Measurements from ENCODE around the gene ACD. TPM values are rescaled to one million over a fixed set of nuclear protein-coding genes. Genes with fewer than 3 reads are reported as not detected.

Gene ACD
- total and polyA plus RNA-seq, 9 of the 15 experiments (the other 6 are each of a cell fraction or from before 2014, with no cell fraction given), result 4.2 to 47.4 (median 19.2) TPM

DNA sequence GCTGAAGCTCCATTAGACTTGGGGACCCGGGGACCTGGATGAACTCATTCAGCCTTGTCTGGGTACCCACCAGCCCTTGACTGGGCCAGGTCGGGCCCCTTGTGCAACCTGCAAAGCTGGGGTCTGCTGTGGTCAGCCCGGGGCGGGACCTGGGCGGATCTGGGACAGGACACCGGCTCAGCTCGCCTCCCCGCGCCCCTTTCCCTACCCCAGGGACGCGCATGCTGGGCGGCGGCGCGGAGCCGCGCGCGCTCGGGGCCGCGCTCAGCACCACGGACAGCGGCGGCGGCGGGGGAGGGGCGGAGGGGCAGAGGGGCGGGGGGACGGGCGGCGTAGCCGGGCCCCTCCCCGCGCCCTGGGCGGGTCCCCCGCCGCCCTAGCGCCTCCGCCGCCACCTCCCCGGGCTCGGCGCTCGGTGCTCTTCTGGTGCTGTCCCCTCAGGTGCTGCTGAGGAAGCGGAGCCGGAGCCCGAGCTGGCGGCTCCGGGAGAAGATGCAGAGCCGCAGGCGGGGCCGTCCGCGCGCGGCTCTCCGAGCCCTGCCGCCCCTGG lies 7.4 kb downstream of the ACD start (continued):
- TF ChIP-seq, protein P1, sequence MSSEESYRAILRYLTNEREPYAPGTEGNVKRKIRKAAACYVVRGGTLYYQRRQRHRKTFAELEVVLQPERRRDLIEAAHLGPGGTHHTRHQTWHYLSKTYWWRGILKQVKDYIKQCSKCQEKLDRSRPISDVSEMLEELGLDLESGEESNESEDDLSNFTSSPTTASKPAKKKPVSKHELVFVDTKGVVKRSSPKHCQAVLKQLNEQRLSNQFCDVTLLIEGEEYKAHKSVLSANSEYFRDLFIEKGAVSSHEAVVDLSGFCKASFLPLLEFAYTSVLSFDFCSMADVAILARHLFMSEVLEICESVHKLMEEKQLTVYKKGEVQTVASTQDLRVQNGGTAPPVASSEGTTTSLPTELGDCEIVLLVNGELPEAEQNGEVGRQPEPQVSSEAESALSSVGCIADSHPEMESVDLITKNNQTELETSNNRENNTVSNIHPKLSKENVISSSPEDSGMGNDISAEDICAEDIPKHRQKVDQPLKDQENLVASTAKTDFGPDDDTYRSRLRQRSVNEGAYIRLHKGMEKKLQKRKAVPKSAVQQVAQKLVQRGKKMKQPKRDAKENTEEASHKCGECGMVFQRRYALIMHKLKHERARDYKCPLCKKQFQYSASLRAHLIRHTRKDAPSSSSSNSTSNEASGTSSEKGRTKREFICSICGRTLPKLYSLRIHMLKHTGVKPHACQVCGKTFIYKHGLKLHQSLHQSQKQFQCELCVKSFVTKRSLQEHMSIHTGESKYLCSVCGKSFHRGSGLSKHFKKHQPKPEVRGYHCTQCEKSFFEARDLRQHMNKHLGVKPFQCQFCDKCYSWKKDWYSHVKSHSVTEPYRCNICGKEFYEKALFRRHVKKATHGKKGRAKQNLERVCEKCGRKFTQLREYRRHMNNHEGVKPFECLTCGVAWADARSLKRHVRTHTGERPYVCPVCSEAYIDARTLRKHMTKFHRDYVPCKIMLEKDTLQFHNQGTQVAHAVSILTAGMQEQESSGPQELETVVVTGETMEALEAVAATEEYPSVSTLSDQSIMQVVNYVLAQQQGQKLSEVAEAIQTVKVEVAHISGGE (CRISPR knock-in tag; IDR thresholded peaks at IDR 0.05), result peak in 1 of 3 experiments; percentile 82; a peak in 2 of 6 replicates
- TF ChIP-seq, protein P2, sequence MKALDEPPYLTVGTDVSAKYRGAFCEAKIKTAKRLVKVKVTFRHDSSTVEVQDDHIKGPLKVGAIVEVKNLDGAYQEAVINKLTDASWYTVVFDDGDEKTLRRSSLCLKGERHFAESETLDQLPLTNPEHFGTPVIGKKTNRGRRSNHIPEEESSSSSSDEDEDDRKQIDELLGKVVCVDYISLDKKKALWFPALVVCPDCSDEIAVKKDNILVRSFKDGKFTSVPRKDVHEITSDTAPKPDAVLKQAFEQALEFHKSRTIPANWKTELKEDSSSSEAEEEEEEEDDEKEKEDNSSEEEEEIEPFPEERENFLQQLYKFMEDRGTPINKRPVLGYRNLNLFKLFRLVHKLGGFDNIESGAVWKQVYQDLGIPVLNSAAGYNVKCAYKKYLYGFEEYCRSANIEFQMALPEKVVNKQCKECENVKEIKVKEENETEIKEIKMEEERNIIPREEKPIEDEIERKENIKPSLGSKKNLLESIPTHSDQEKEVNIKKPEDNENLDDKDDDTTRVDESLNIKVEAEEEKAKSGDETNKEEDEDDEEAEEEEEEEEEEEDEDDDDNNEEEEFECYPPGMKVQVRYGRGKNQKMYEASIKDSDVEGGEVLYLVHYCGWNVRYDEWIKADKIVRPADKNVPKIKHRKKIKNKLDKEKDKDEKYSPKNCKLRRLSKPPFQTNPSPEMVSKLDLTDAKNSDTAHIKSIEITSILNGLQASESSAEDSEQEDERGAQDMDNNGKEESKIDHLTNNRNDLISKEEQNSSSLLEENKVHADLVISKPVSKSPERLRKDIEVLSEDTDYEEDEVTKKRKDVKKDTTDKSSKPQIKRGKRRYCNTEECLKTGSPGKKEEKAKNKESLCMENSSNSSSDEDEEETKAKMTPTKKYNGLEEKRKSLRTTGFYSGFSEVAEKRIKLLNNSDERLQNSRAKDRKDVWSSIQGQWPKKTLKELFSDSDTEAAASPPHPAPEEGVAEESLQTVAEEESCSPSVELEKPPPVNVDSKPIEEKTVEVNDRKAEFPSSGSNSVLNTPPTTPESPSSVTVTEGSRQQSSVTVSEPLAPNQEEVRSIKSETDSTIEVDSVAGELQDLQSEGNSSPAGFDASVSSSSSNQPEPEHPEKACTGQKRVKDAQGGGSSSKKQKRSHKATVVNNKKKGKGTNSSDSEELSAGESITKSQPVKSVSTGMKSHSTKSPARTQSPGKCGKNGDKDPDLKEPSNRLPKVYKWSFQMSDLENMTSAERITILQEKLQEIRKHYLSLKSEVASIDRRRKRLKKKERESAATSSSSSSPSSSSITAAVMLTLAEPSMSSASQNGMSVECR (CRISPR knock-in tag; IDR thresholded peaks at IDR 0.05), result peak; percentile 47; the same call in 1 of the 2 replicates
- TF ChIP-seq TEAD1 (CRISPR knock-in tag; IDR thresholded peaks at IDR 0.05) (peak in 1 of 2 experiments; percentile 18; a peak in 1 of 4 replicates), ZNF197 (CRISPR knock-in tag; IDR thresholded peaks at IDR 0.05; ENCODE audit: low read depth) (peak; percentile 89), ZNF584 (CRISPR knock-in tag; IDR thresholded peaks at IDR 0.05; ENCODE audit: low read depth) (peak; percentile 63; the same call in 1 of the 2 replicates), NCOR1 (IDR thresholded peaks at IDR 0.05) (no peak), SIN3B (IDR thresholded peaks at IDR 0.05; ENCODE audit: low read depth) (no peak), ZNF224 (CRISPR knock-in tag; IDR thresholded peaks at IDR 0.05) (no peak), FOSL1 (tag; conservative IDR thresholded peaks at IDR 0.05) (0 out of 2 replicates have a peak, but pooled peaks have one; percentile 18), ZNF217 (CRISPR knock-in tag; IDR thresholded peaks at IDR 0.05) (no peak)
- TF ChIP-seq, protein P3, sequence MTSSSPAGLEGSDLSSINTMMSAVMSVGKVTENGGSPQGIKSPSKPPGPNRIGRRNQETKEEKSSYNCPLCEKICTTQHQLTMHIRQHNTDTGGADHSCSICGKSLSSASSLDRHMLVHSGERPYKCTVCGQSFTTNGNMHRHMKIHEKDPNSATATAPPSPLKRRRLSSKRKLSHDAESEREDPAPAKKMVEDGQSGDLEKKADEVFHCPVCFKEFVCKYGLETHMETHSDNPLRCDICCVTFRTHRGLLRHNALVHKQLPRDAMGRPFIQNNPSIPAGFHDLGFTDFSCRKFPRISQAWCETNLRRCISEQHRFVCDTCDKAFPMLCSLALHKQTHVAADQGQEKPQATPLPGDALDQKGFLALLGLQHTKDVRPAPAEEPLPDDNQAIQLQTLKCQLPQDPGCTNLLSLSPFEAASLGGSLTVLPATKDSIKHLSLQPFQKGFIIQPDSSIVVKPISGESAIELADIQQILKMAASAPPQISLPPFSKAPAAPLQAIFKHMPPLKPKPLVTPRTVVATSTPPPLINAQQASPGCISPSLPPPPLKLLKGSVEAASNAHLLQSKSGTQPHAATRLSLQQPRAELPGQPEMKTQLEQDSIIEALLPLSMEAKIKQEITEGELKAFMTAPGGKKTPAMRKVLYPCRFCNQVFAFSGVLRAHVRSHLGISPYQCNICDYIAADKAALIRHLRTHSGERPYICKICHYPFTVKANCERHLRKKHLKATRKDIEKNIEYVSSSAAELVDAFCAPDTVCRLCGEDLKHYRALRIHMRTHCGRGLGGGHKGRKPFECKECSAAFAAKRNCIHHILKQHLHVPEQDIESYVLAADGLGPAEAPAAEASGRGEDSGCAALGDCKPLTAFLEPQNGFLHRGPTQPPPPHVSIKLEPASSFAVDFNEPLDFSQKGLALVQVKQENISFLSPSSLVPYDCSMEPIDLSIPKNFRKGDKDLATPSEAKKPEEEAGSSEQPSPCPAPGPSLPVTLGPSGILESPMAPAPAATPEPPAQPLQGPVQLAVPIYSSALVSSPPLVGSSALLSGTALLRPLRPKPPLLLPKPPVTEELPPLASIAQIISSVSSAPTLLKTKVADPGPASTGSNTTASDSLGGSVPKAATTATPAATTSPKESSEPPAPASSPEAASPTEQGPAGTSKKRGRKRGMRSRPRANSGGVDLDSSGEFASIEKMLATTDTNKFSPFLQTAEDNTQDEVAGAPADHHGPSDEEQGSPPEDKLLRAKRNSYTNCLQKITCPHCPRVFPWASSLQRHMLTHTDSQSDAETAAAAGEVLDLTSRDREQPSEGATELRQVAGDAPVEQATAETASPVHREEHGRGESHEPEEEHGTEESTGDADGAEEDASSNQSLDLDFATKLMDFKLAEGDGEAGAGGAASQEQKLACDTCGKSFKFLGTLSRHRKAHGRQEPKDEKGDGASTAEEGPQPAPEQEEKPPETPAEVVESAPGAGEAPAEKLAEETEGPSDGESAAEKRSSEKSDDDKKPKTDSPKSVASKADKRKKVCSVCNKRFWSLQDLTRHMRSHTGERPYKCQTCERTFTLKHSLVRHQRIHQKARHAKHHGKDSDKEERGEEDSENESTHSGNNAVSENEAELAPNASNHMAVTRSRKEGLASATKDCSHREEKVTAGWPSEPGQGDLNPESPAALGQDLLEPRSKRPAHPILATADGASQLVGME (CRISPR knock-in tag; IDR thresholded peaks at IDR 0.05), result no peak
- TF ChIP-seq, protein P4, sequence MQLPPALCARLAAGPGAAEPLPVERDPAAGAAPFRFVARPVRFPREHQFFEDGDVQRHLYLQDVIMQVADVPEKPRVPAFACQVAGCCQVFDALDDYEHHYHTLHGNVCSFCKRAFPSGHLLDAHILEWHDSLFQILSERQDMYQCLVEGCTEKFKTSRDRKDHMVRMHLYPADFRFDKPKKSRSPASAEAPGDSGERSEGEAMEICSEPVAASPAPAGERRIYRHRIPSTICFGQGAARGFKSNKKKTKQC (CRISPR knock-in tag; IDR thresholded peaks at IDR 0.05), result peak; percentile 54; the same call in 1 of the 2 replicates

All from K562 (cell line).